SK-N-SH treated with all-trans-retinoic acid at 6 μM for 48 hours (cell line): ENCODE measurements around the gene NANOS3.

Experiments
- ARNTL ChIP-seq: fragments of 450-650 bp; formaldehyde crosslinking; IDR thresholded peaks from 2 replicates; pipeline ENCODE4 v1.5.0; 2020; ENCODE audit warnings: low read depth, mild to moderate bottlenecking, moderate library complexity, borderline replicate concordance
- CREB5 ChIP-seq: fragments of 250-450 bp; sonication (Bioruptor Pico); IDR thresholded peaks from 2 replicates; pipeline ENCODE4 v1.5.1; 2020; ENCODE audit warnings: low read depth, mild to moderate bottlenecking, moderate library complexity
- ESRRG ChIP-seq: fragments of 250-450 bp; sonication (Bioruptor Pico); IDR thresholded peaks from 2 replicates; pipeline ENCODE4 v1.6.1; 2021; ENCODE audit warnings: mild to moderate bottlenecking
- ISL1 ChIP-seq: fragments of 250-450 bp; sonication (Bioruptor Pico); IDR thresholded peaks from 2 replicates; pipeline ENCODE4 v2.1.2; 2022; ENCODE audit warnings: mild to moderate bottlenecking, moderate library complexity
- PPARA ChIP-seq: fragments of 250-450 bp; sonication (Bioruptor Pico); IDR thresholded peaks from 2 replicates; pipeline ENCODE4 v1.5.0; 2020; ENCODE audit warnings: mild to moderate bottlenecking, borderline replicate concordance
- RARB ChIP-seq: fragments of 250-450 bp; sonication (Bioruptor Pico); IDR thresholded peaks from 2 replicates; pipeline ENCODE4 v1.8.0; 2021; ENCODE audit warnings: mild to moderate bottlenecking, moderate library complexity
- SNAI2 ChIP-seq: fragments of 250-450 bp; sonication (Bioruptor Pico); IDR thresholded peaks from 2 replicates; pipeline ENCODE4 v1.5.0; 2020; ENCODE audit warnings: mild to moderate bottlenecking, moderate library complexity
- TOX ChIP-seq: fragments of 250-450 bp; sonication (Bioruptor Pico); IDR thresholded peaks from 2 replicates; pipeline ENCODE4 v1.8.0; 2021; ENCODE audit warnings: mild to moderate bottlenecking, moderate library complexity, borderline replicate concordance
- ZC3H10 ChIP-seq: fragments of 250-450 bp; sonication (Bioruptor Pico); IDR thresholded peaks from 2 replicates; pipeline ENCODE4 v1.5.1; 2021; ENCODE audit warnings: mild to moderate bottlenecking, moderate library complexity
- ZFP30 ChIP-seq: fragments of 450-650 bp; formaldehyde crosslinking; IDR thresholded peaks from 2 replicates; pipeline ENCODE4 v1.5.0; 2022; ENCODE audit warnings: mild to moderate bottlenecking, moderate library complexity
- ZNF70 ChIP-seq: fragments of 450-650 bp; formaldehyde crosslinking; IDR thresholded peaks from 2 replicates; pipeline ENCODE4 v1.5.0; 2020; ENCODE audit warnings: mild to moderate bottlenecking, moderate library complexity
- TF ChIP-seq, protein P1 (sequence below): fragments of 250-450 bp; sonication (Bioruptor Pico); IDR thresholded peaks from 2 replicates; pipeline ENCODE4 v1.8.0; 2020; ENCODE audit warnings: mild to moderate bottlenecking, moderate library complexity, borderline replicate concordance

- TF ChIP-seq SNAI2 = no peak
- TF ChIP-seq CREB5 (CRISPR knock-in tag) = no peak
- no peak for TF ChIP-seq TOX (CRISPR knock-in tag)
- no peak for TF ChIP-seq RARB (CRISPR knock-in tag)
- TF ChIP-seq ZNF70 (CRISPR knock-in tag) = no peak
- no peak for TF ChIP-seq ZFP30 (CRISPR knock-in tag)
- TF ChIP-seq, protein P1, sequence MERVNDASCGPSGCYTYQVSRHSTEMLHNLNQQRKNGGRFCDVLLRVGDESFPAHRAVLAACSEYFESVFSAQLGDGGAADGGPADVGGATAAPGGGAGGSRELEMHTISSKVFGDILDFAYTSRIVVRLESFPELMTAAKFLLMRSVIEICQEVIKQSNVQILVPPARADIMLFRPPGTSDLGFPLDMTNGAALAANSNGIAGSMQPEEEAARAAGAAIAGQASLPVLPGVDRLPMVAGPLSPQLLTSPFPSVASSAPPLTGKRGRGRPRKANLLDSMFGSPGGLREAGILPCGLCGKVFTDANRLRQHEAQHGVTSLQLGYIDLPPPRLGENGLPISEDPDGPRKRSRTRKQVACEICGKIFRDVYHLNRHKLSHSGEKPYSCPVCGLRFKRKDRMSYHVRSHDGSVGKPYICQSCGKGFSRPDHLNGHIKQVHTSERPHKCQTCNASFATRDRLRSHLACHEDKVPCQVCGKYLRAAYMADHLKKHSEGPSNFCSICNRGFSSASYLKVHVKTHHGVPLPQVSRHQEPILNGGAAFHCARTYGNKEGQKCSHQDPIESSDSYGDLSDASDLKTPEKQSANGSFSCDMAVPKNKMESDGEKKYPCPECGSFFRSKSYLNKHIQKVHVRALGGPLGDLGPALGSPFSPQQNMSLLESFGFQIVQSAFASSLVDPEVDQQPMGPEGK (CRISPR knock-in tag) = no peak
- no peak for TF ChIP-seq ESRRG (CRISPR knock-in tag)
- TF ChIP-seq PPARA (CRISPR knock-in tag) = no peak
- TF ChIP-seq ARNTL (CRISPR knock-in tag) = no peak
- TF ChIP-seq ZC3H10 (CRISPR knock-in tag) = no peak
- TF ChIP-seq ISL1 (CRISPR knock-in tag) = no peak
Measured at GRCh38 chr19:13926010-13926409, 49.1 kb downstream of the NANOS3 start.
